WI38 (cell line): ENCODE results near the gene IGHMBP2.
A peak's percentile ranks its signal among the peaks of the same experiment; 100 is the strongest.

Source experiments
- H3K4me3 ChIP-seq: 2 replicates; pipeline ENCODE4 v1.5.1; 2011; ENCODE audit warnings: low read depth, mild to moderate bottlenecking, control low read depth, low read length
- CTCF ChIP-seq: IDR thresholded peaks from 2 replicates; pipeline ENCODE4 v1.5.1; 2012; ENCODE audit warnings: low read depth, mild to moderate bottlenecking, control low read depth, low read length

Gene IGHMBP2

GRCh38 chr11:68863553-68864265 is 40.0 kb upstream of the IGHMBP2 start:
- no peak for TF ChIP-seq CTCF
- H3K4me3 ChIP-seq, result no peak overlapping the region

GRCh38 chr11:68865241-68865640 is 38.5 kb upstream of the IGHMBP2 start:
- H3K4me3 ChIP-seq, result no peak overlapping the region
- no peak for TF ChIP-seq CTCF

DNA sequence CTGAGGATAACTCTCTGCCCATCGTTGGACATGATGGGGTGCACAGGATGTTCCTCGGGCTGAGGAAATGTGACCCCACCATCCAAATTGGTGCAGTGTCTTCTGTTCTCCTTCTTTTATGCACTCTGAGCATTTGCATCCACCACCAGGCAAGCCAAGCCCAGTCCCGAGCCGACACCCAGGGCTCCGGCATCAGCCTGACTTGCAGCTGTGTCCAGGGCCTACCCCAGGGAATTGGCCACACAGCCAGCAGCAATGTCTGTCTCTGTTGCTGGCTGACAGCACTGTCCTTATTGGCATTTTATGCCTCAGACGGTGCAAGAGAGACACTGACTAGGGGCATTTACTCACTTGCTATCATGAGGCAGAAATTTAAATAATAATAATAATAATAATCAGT is 36.6 kb upstream of the IGHMBP2 start:
- no peak for TF ChIP-seq CTCF
- no peak overlapping the region for H3K4me3 ChIP-seq

DNA sequence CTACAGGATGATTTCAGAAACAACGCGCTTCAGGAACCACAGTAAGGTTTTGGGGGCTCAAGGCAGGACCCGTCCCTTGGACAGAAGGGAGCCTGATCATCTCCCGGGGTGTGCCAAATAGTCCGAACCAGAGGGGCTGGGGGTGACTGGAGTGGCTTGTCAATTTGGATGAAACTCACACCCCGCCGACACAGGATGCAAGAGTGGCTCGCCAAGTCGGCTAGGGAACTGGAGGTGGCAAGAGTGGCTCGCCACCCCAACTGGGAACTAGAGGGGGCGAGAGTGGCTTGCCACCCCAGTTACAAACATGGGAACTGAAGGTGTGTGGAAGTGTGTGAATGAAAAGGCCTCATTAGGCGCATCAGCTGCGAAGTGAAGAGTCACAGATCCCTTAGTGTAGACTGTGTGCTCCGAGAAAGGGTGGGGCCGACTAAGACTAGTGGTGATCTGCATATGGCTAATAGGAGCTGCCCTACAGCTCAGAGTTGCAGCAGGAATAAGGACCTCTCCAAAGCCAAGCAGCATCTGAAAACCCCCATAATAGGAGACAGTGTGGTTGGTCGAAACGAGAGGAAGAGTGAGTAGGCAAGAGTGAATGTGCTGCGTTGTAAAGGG is 35.4 kb upstream of the IGHMBP2 start:
- no peak overlapping the region for H3K4me3 ChIP-seq
- TF ChIP-seq CTCF, result no peak

DNA sequence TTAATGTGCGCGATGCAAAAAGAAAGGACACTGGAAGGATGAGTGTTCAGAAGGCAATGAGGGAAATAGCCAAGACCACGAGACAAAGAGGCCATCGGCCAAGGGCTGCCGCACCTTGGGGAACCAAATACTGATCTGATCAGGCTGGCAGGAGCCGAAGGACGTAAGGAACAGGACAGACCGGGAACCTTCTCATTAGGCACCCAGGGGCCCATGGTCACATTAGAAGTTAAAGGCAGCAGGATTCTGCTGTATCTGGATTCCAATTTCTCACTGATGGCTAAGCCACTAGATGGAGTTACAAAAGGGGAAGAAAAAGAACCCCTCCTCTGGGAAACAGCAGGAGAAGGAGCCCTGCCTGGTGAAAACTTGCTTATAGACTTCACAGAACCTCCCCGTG is 33.2 kb upstream of the IGHMBP2 start:
- H3K4me3 ChIP-seq, result peak overlapping the region; percentile 54
- no peak for TF ChIP-seq CTCF

- H3K4me3 ChIP-seq, result no peak overlapping the region
- no peak for TF ChIP-seq CTCF
Observed at GRCh38 chr11:68872216-68873003, 31.3 kb upstream of the IGHMBP2 start.

DNA sequence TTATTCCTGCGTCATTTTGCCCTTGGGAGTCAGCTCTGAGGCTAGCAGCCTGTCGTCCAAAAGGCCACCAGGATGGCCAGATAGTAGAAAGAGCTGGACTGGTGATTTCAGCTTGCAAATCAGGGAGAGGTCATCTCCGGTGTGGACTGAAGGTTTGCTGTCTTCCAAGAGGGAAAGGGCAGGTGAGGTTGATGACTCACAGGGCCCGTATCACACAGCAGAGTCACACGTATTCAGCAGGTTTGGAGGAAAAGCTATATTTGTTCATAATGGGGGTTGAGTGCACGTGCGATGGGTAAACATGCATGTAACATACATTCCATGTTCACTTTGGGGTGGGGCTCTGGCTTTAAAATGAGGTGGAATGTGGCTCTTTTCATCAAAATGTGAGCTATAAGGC is 25.7 kb upstream of the IGHMBP2 start:
- no peak overlapping the region for H3K4me3 ChIP-seq
- TF ChIP-seq CTCF, result no peak
